HFFc6 (cell line): ENCODE data around the gene DHRS1. TPM values are rescaled to one million over a fixed set of nuclear protein-coding genes. Genes with fewer than 3 reads are reported as not detected.
A peak's percentile ranks its signal among the peaks of the same experiment; 100 is the strongest.
"Not testable (repeated sequence)": the region's sequence is repeated elsewhere in the genome, so short reads cannot be mapped to it uniquely, and the experiment has no call there.

Experiments used
- DNase-seq: peaks from one replicate; pipeline ENCODE4 v3.0.0-alpha.2; 2018
- H3K27ac Mint-ChIP-seq: 2 replicates; pipeline ENCODE4 v1.8.0; 2020; ENCODE audit warnings: mild to moderate bottlenecking, mixed read lengths
- H3K27me3 Mint-ChIP-seq: 2 replicates; pipeline ENCODE4 v1.8.0; 2021; ENCODE audit warnings: mild to moderate bottlenecking, moderate library complexity, mixed read lengths; ENCODE audit not compliant: insufficient read depth
- H3K36me3 Mint-ChIP-seq: 2 replicates; pipeline ENCODE4 v1.8.0; 2021; ENCODE audit warnings: low read depth, mixed read lengths
- H3K4me1 Mint-ChIP-seq: 2 replicates; pipeline ENCODE4 v1.8.0; 2020; ENCODE audit warnings: low read depth, mixed read lengths
- H3K4me3 Mint-ChIP-seq: 2 replicates; pipeline ENCODE4 v1.8.0; 2020; ENCODE audit warnings: mild to moderate bottlenecking, moderate library complexity, mixed read lengths
- H3K9me3 Mint-ChIP-seq: 2 replicates; pipeline ENCODE4 v1.8.0; 2020; ENCODE audit warnings: mild to moderate bottlenecking, mixed read lengths
- CTCF ChIP-seq: fragments of 200-600 bp; sonication (generic); IDR thresholded peaks from 2 replicates; pipeline ENCODE4 v1.5.0; 2021; ENCODE audit warnings: antibody characterized with exemption, mild to moderate bottlenecking
- total RNA-seq, 6 experiments: library from RNA; stranded (reverse); fragmentation: NEBNext Ultra II Directional; extraction: Animal tissue kit (Norgen Biotek cat#: 25700); gene quantifications; 2 replicates in 1 of 6; 3 replicates in 5 of 6; pipeline ENCODE4 v1.2.3, GENCODE V29; 2021

DHRS1 gene
- total RNA-seq, 6 experiments from 2014 or later, result 32.9 to 42.2 (median 39.1) TPM

- peaks cover 20% of the 10 kb centered on the region for H3K27me3 Mint-ChIP-seq
- H3K4me3 Mint-ChIP-seq, result no peak overlapping the region
- no peaks in the 10 kb centered on the region for H3K9me3 Mint-ChIP-seq
- no peak for DNase-seq
- no peaks in the 10 kb centered on the region for H3K36me3 Mint-ChIP-seq
- TF ChIP-seq CTCF, result no peak
- no peak overlapping the region for H3K27ac Mint-ChIP-seq
- peaks cover 18% of the 10 kb centered on the region for H3K4me1 Mint-ChIP-seq
Measured at GRCh38 chr14:24330973-24331674, 31.5 kb upstream of the DHRS1 start.

- TF ChIP-seq CTCF, result no peak
- no peaks in the 10 kb centered on the region for H3K9me3 Mint-ChIP-seq
- no peak for DNase-seq
- no peak overlapping the region for H3K27ac Mint-ChIP-seq
- H3K36me3 Mint-ChIP-seq, result no peaks in the 10 kb centered on the region
- H3K27me3 Mint-ChIP-seq, result peaks cover 12% of the 10 kb centered on the region
- no peak overlapping the region for H3K4me3 Mint-ChIP-seq
- H3K4me1 Mint-ChIP-seq, result peaks cover 13% of the 10 kb centered on the region
Measured at GRCh38 chr14:24329736-24330135, 30.2 kb upstream of the DHRS1 start.

- no peak overlapping the region for H3K27ac Mint-ChIP-seq
- H3K9me3 Mint-ChIP-seq, result no peaks in the 10 kb centered on the region
- DNase-seq, result no peak
- peaks cover 10% of the 10 kb centered on the region for H3K4me1 Mint-ChIP-seq
- H3K4me3 Mint-ChIP-seq, result no peak overlapping the region
- H3K27me3 Mint-ChIP-seq, result peaks cover 10% of the 10 kb centered on the region
- no peak for TF ChIP-seq CTCF
- H3K36me3 Mint-ChIP-seq, result no peaks in the 10 kb centered on the region
Measured at GRCh38 chr14:24329073-24329663, 29.6 kb upstream of the DHRS1 start.

GRCh38 chr14:24327914-24328313 is 28.3 kb upstream of the DHRS1 start:
- TF ChIP-seq CTCF, result peak; percentile 77
- DNase-seq, result peak; percentile 52
- not testable (repeated sequence) for H3K4me3 Mint-ChIP-seq, H3K9me3 Mint-ChIP-seq, H3K36me3 Mint-ChIP-seq, H3K27ac Mint-ChIP-seq
- Mint-ChIP-seq H3K27me3 (peaks cover 12% of the 10 kb centered on the region), H3K4me1 (peaks cover 12% of the 10 kb centered on the region)

GRCh38 chr14:24327303-24327702 is 27.7 kb upstream of the DHRS1 start:
- H3K27me3 Mint-ChIP-seq, result peaks cover 12% of the 10 kb centered on the region
- TF ChIP-seq CTCF, result no peak
- no peaks in the 10 kb centered on the region for H3K9me3 Mint-ChIP-seq
- H3K27ac Mint-ChIP-seq, result no peak overlapping the region
- H3K36me3 Mint-ChIP-seq, result no peaks in the 10 kb centered on the region
- no peak overlapping the region for H3K4me3 Mint-ChIP-seq
- H3K4me1 Mint-ChIP-seq, result peaks cover 10% of the 10 kb centered on the region
- no peak for DNase-seq
